NCI-H1694 treated with DMSO at 0.1 percent for 48 hours (cell line): ENCODE measurements around the gene EFHD2.

ENCODE experiments used
- DNase-seq: peaks from one replicate; lab custom pipeline; 2025; lab: John Stamatoyannopoulos, UW

EFHD2 gene

GRCh38 chr1:15476927-15477326 is 67.2 kb downstream of the EFHD2 start:
- DNase-seq, result no peak

- no peak for DNase-seq
Observed at GRCh38 chr1:15477646-15478212, 68.0 kb downstream of the EFHD2 start.
